ENCODE data around the gene SETBP1.

GRCh38 chr18:44761812-44762211, 81.1 kb downstream of the SETBP1 start:
- TF ChIP-seq POLR2A (IDR thresholded peaks at IDR 0.05) (no peak), CTCF (IDR thresholded peaks at IDR 0.05) (no peak)

Measured in lower leg skin (tissue), 3 donors.